ENCODE data around the gene ZDHHC11B.

The ZDHHC11B gene

DNA sequence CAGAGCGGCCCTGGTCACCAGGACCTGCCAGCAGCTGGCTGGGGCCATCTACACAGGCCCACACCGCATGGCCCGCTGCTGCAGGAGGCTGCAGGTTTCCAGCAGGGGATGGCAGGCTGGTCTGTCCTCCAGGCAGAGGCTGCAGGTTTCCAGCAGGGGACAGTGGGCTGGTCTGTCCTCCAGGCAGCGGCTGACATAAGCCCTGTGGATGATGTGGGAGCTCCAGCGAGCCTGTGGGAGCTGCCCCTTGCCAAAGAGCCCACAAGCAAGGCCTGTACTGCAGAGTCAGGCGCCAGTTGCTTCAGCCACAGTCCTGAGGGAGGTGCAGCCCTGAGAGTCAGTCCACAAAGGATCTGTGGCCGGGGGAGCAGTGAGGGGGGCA is 109.9 kb downstream of the ZDHHC11B start:
- Histone ChIP-seq H3K9me2 (replicated peaks; ENCODE audit: low read depth, low read length) (no peaks in the 10 kb centered on the region), H3K36me3 (ENCODE audit: insufficient read depth, low read length) (no peaks in the 10 kb centered on the region), H2AFZ (ENCODE audit: low read length) (no peak overlapping the region), H3K27me3 (ENCODE audit: insufficient read depth, low read length, poor library complexity, severe bottlenecking) (no peaks in the 10 kb centered on the region), H3F3A (ENCODE audit: low read depth) (no peaks in the 10 kb centered on the region), H3K4me1 (ENCODE audit: insufficient read depth, low read length, poor library complexity, severe bottlenecking) (no peaks in the 10 kb centered on the region), H3K9ac (ENCODE audit: low read depth, low read length, poor library complexity, severe bottlenecking) (no peak overlapping the region), H3K4me2 (ENCODE audit: low read depth, low read length, poor library complexity, severe bottlenecking) (no peak overlapping the region), H3K4me3 (ENCODE audit: low read length, poor library complexity, severe bottlenecking) (no peak overlapping the region), H4K20me1 (ENCODE audit: insufficient read depth, low read length, poor library complexity, severe bottlenecking) (no peaks in the 10 kb centered on the region), H3K9me3 (ENCODE audit: insufficient read depth, low read depth, low read length) (no peaks in the 10 kb centered on the region), H3K79me2 (ENCODE audit: insufficient read depth, low read length) (no peaks in the 10 kb centered on the region)
- TF ChIP-seq, protein P1, sequence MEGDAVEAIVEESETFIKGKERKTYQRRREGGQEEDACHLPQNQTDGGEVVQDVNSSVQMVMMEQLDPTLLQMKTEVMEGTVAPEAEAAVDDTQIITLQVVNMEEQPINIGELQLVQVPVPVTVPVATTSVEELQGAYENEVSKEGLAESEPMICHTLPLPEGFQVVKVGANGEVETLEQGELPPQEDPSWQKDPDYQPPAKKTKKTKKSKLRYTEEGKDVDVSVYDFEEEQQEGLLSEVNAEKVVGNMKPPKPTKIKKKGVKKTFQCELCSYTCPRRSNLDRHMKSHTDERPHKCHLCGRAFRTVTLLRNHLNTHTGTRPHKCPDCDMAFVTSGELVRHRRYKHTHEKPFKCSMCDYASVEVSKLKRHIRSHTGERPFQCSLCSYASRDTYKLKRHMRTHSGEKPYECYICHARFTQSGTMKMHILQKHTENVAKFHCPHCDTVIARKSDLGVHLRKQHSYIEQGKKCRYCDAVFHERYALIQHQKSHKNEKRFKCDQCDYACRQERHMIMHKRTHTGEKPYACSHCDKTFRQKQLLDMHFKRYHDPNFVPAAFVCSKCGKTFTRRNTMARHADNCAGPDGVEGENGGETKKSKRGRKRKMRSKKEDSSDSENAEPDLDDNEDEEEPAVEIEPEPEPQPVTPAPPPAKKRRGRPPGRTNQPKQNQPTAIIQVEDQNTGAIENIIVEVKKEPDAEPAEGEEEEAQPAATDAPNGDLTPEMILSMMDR (conservative IDR thresholded peaks at IDR 0.05; ENCODE audit: low read length): no peak
- no peak for TF ChIP-seq EZH2phosphoT487 (IDR thresholded peaks at IDR 0.05; ENCODE audit: borderline replicate concordance)

DNA sequence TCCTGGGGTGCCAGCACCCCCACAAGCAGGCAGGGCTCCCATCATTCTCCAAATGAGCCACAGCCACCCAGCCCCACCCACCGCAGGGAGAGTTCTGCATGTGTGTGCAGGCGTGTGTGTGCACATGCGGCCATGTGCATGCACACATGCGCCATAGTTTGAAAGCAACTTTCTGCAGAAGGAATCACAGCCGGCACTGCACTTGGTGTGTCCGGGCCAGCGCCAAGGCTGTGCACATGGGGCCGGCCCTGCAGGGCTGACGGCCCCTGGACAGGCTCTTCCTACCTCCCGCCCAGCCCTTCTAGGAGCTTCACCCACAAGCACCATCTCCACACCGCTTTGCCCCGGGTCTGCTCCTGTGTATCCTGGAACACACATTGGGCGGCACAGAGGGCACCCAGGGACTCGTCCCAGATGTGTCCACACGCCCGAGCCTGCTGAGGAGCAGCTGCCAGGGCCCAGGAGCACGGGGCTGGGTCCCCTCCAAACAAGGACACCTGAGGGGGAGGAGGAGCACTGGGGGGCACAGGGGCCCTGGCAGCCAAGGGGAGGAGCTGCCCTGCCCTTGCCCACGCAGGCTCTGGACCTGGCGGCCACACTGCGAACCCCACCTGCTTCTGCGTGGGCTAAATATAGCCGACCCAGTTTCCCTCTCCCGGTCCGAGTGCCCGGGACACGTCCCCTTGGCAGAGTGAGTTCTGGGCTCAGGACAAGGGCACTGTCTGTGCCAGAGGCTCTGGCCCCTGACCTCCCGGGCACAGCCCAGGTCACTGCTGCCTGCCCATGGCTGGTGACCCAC is 110.5 kb downstream of the ZDHHC11B start:
- Histone ChIP-seq H3K36me3 (ENCODE audit: insufficient read depth, low read length) (no peaks in the 10 kb centered on the region), H3K9me2 (replicated peaks; ENCODE audit: low read depth, low read length) (no peaks in the 10 kb centered on the region), H3K4me1 (ENCODE audit: insufficient read depth, low read length, poor library complexity, severe bottlenecking) (no peaks in the 10 kb centered on the region), H2AFZ (ENCODE audit: low read length) (no peak overlapping the region), H3F3A (ENCODE audit: low read depth) (no peaks in the 10 kb centered on the region), H4K20me1 (ENCODE audit: insufficient read depth, low read length, poor library complexity, severe bottlenecking) (no peaks in the 10 kb centered on the region), H3K4me3 (ENCODE audit: low read length, poor library complexity, severe bottlenecking) (no peak overlapping the region), H3K79me2 (ENCODE audit: insufficient read depth, low read length) (no peaks in the 10 kb centered on the region), H3K4me2 (ENCODE audit: low read depth, low read length, poor library complexity, severe bottlenecking) (no peak overlapping the region), H3K9me3 (ENCODE audit: insufficient read depth, low read depth, low read length) (no peaks in the 10 kb centered on the region), H3K9ac (ENCODE audit: low read depth, low read length, poor library complexity, severe bottlenecking) (no peak overlapping the region), H3K27me3 (ENCODE audit: insufficient read depth, low read length, poor library complexity, severe bottlenecking) (no peaks in the 10 kb centered on the region)
- TF ChIP-seq, protein P1 (conservative IDR thresholded peaks at IDR 0.05; ENCODE audit: low read length): no peak
- TF ChIP-seq EZH2phosphoT487 (IDR thresholded peaks at IDR 0.05; ENCODE audit: borderline replicate concordance): no peak

DNA sequence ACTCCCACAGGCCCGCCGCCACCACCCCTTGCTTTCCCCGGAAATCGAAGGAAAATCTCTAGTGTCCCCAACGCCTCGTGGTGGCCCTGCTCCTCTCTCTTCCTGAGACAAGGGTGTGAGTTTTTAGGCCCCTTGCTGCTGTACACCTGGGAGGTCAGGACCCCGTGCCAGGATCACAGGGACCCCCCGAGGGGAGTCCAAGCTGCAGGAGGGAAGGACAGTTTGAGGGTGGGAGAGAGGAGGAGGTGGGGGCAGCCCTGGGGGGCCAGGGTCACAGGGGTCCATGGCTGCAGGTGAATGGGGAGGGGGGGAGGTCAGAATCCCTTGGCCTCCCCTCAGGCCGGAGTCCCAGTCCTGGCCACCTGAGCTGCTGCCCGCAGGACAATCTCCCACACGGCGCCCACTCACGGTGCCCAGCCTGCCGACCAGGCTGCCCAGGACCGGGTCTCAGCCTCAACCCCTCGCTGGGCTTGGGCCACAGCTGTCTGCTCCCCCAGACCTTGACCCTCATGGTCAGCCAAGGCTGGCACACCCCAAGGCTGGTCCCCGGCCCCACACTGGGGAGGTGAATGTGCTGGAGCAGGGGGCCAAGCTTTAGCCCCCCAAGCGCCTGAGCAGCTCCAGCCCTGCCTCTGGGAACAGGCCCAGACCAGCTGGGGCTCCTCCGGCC is 111.2 kb downstream of the ZDHHC11B start:
- Histone ChIP-seq H4K20me1 (ENCODE audit: insufficient read depth, low read length, poor library complexity, severe bottlenecking) (no peaks in the 10 kb centered on the region), H3K4me1 (ENCODE audit: insufficient read depth, low read length, poor library complexity, severe bottlenecking) (no peaks in the 10 kb centered on the region), H3K79me2 (ENCODE audit: insufficient read depth, low read length) (no peaks in the 10 kb centered on the region), H3K9me2 (replicated peaks; ENCODE audit: low read depth, low read length) (no peaks in the 10 kb centered on the region), H3K4me2 (ENCODE audit: low read depth, low read length, poor library complexity, severe bottlenecking) (no peak overlapping the region), H3F3A (ENCODE audit: low read depth) (no peaks in the 10 kb centered on the region), H3K27me3 (ENCODE audit: insufficient read depth, low read length, poor library complexity, severe bottlenecking) (no peaks in the 10 kb centered on the region), H3K9ac (ENCODE audit: low read depth, low read length, poor library complexity, severe bottlenecking) (no peak overlapping the region), H3K9me3 (ENCODE audit: insufficient read depth, low read depth, low read length) (no peaks in the 10 kb centered on the region), H2AFZ (ENCODE audit: low read length) (no peak overlapping the region), H3K36me3 (ENCODE audit: insufficient read depth, low read length) (peaks cover 4% of the 10 kb centered on the region; the same call in 1 of the 2 replicates), H3K4me3 (ENCODE audit: low read length, poor library complexity, severe bottlenecking) (no peak overlapping the region)
- no peak for TF ChIP-seq EZH2phosphoT487 (IDR thresholded peaks at IDR 0.05; ENCODE audit: borderline replicate concordance)
- TF ChIP-seq, protein P1 (conservative IDR thresholded peaks at IDR 0.05; ENCODE audit: low read length): no peak

All from Loucy (cell line).